Measurements from ENCODE around the gene CDKN2B.

CDKN2B gene

GRCh38 chr9:21983561-21983935 lies 25.6 kb downstream of the CDKN2B start:
- Histone ChIP-seq H3K27ac (ENCODE audit: low read depth, low read length) (no peak overlapping the region), H3K4me2 (ENCODE audit: low read length) (no peak overlapping the region), H3K27me3 (ENCODE audit: control insufficient read depth, low read length) (no peaks in the 10 kb centered on the region), H3K4me1 (ENCODE audit: control insufficient read depth, low read length) (no peaks in the 10 kb centered on the region), H4K20me1 (ENCODE audit: control insufficient read depth, insufficient read depth, low read depth, low read length) (no peaks in the 10 kb centered on the region), H3K79me2 (ENCODE audit: control insufficient read depth, low read length) (no peaks in the 10 kb centered on the region), H3F3A (ENCODE audit: control insufficient read depth, insufficient read depth) (no peaks in the 10 kb centered on the region), H3K9me2 (replicated peaks; ENCODE audit: control insufficient read depth, low read length) (no peaks in the 10 kb centered on the region), H3K4me3 (ENCODE audit: low read length) (no peak overlapping the region), H3K36me3 (ENCODE audit: control insufficient read depth, low read length) (no peaks in the 10 kb centered on the region), H3K9me3 (ENCODE audit: control insufficient read depth, insufficient read depth, low read length) (no peaks in the 10 kb centered on the region)
- TF ChIP-seq, protein P1, sequence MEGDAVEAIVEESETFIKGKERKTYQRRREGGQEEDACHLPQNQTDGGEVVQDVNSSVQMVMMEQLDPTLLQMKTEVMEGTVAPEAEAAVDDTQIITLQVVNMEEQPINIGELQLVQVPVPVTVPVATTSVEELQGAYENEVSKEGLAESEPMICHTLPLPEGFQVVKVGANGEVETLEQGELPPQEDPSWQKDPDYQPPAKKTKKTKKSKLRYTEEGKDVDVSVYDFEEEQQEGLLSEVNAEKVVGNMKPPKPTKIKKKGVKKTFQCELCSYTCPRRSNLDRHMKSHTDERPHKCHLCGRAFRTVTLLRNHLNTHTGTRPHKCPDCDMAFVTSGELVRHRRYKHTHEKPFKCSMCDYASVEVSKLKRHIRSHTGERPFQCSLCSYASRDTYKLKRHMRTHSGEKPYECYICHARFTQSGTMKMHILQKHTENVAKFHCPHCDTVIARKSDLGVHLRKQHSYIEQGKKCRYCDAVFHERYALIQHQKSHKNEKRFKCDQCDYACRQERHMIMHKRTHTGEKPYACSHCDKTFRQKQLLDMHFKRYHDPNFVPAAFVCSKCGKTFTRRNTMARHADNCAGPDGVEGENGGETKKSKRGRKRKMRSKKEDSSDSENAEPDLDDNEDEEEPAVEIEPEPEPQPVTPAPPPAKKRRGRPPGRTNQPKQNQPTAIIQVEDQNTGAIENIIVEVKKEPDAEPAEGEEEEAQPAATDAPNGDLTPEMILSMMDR (IDR thresholded peaks at IDR 0.05; ENCODE audit: low read depth, low read length, poor library complexity, severe bottlenecking) = no peak
- TF ChIP-seq EZH2phosphoT487 (IDR thresholded peaks at IDR 0.05; ENCODE audit: borderline replicate concordance, low read length) = no peak

GRCh38 chr9:21982861-21983560 lies 26.1 kb downstream of the CDKN2B start:
- H3K4me3 ChIP-seq (ENCODE audit: low read length) = no peak overlapping the region
- no peaks in the 10 kb centered on the region for H3K9me2 ChIP-seq (replicated peaks; ENCODE audit: control insufficient read depth, low read length)
- TF ChIP-seq, protein P1 (IDR thresholded peaks at IDR 0.05; ENCODE audit: low read depth, low read length, poor library complexity, severe bottlenecking) = no peak
- TF ChIP-seq EZH2phosphoT487 (IDR thresholded peaks at IDR 0.05; ENCODE audit: borderline replicate concordance, low read length) = no peak
- no peak overlapping the region for H3K27ac ChIP-seq (ENCODE audit: low read depth, low read length)
- H3K4me2 ChIP-seq (ENCODE audit: low read length) = no peak overlapping the region
- H3F3A ChIP-seq (ENCODE audit: control insufficient read depth, insufficient read depth) = no peaks in the 10 kb centered on the region
- no peaks in the 10 kb centered on the region for H3K27me3 ChIP-seq (ENCODE audit: control insufficient read depth, low read length)
- H3K79me2 ChIP-seq (ENCODE audit: control insufficient read depth, low read length) = no peaks in the 10 kb centered on the region
- H3K4me1 ChIP-seq (ENCODE audit: control insufficient read depth, low read length) = no peaks in the 10 kb centered on the region
- H4K20me1 ChIP-seq (ENCODE audit: control insufficient read depth, insufficient read depth, low read depth, low read length) = no peaks in the 10 kb centered on the region
- H3K36me3 ChIP-seq (ENCODE audit: control insufficient read depth, low read length) = no peaks in the 10 kb centered on the region
- H3K9me3 ChIP-seq (ENCODE audit: control insufficient read depth, insufficient read depth, low read length) = no peaks in the 10 kb centered on the region

GRCh38 chr9:21982391-21982790 lies 26.7 kb downstream of the CDKN2B start:
- H3K27me3 ChIP-seq (ENCODE audit: control insufficient read depth, low read length) = no peaks in the 10 kb centered on the region
- no peaks in the 10 kb centered on the region for H3K36me3 ChIP-seq (ENCODE audit: control insufficient read depth, low read length)
- no peaks in the 10 kb centered on the region for H3K9me2 ChIP-seq (replicated peaks; ENCODE audit: control insufficient read depth, low read length)
- no peaks in the 10 kb centered on the region for H3F3A ChIP-seq (ENCODE audit: control insufficient read depth, insufficient read depth)
- H3K4me3 ChIP-seq (ENCODE audit: low read length) = no peak overlapping the region
- no peaks in the 10 kb centered on the region for H3K9me3 ChIP-seq (ENCODE audit: control insufficient read depth, insufficient read depth, low read length)
- no peak overlapping the region for H3K27ac ChIP-seq (ENCODE audit: low read depth, low read length)
- no peaks in the 10 kb centered on the region for H3K79me2 ChIP-seq (ENCODE audit: control insufficient read depth, low read length)
- no peaks in the 10 kb centered on the region for H3K4me1 ChIP-seq (ENCODE audit: control insufficient read depth, low read length)
- H3K4me2 ChIP-seq (ENCODE audit: low read length) = no peak overlapping the region
- TF ChIP-seq, protein P1 (IDR thresholded peaks at IDR 0.05; ENCODE audit: low read depth, low read length, poor library complexity, severe bottlenecking) = no peak
- TF ChIP-seq EZH2phosphoT487 (IDR thresholded peaks at IDR 0.05; ENCODE audit: borderline replicate concordance, low read length) = no peak
- H4K20me1 ChIP-seq (ENCODE audit: control insufficient read depth, insufficient read depth, low read depth, low read length) = no peaks in the 10 kb centered on the region
